Neural cell (in vitro differentiated cells): ENCODE results near the gene ZNF334.

Experiments used
- EZH2 ChIP-seq: fragments of 200-600, 300-800 bp; shearing (Covaris generic), sonication (generic); IDR thresholded peaks from 2 replicates; pipeline ENCODE4 v1.6.1; 2014; ENCODE audit warnings: antibody characterized with exemption, low read length, borderline replicate concordance, mild to moderate bottlenecking; ENCODE audit not compliant: insufficient read depth, poor library complexity, severe bottlenecking
- TF ChIP-seq, protein P1 (sequence below): fragments of 450-650 bp; IDR thresholded peaks from 2 replicates; pipeline ENCODE4 v1.5.1; 2014; ENCODE audit warnings: antibody characterized with exemption, mild to moderate bottlenecking, moderate library complexity; ENCODE audit not compliant: poor library complexity, severe bottlenecking
- TF ChIP-seq, protein P2 (sequence below): IDR thresholded peaks from 2 replicates; pipeline ENCODE4 v1.6.1; 2012; ENCODE audit warnings: borderline replicate concordance

GRCh38 chr20:46456255-46457028 is 56.9 kb downstream of the ZNF334 start:
- TF ChIP-seq, protein P1, sequence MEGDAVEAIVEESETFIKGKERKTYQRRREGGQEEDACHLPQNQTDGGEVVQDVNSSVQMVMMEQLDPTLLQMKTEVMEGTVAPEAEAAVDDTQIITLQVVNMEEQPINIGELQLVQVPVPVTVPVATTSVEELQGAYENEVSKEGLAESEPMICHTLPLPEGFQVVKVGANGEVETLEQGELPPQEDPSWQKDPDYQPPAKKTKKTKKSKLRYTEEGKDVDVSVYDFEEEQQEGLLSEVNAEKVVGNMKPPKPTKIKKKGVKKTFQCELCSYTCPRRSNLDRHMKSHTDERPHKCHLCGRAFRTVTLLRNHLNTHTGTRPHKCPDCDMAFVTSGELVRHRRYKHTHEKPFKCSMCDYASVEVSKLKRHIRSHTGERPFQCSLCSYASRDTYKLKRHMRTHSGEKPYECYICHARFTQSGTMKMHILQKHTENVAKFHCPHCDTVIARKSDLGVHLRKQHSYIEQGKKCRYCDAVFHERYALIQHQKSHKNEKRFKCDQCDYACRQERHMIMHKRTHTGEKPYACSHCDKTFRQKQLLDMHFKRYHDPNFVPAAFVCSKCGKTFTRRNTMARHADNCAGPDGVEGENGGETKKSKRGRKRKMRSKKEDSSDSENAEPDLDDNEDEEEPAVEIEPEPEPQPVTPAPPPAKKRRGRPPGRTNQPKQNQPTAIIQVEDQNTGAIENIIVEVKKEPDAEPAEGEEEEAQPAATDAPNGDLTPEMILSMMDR: no peak
- no peak for TF ChIP-seq EZH2
- TF ChIP-seq, protein P2, sequence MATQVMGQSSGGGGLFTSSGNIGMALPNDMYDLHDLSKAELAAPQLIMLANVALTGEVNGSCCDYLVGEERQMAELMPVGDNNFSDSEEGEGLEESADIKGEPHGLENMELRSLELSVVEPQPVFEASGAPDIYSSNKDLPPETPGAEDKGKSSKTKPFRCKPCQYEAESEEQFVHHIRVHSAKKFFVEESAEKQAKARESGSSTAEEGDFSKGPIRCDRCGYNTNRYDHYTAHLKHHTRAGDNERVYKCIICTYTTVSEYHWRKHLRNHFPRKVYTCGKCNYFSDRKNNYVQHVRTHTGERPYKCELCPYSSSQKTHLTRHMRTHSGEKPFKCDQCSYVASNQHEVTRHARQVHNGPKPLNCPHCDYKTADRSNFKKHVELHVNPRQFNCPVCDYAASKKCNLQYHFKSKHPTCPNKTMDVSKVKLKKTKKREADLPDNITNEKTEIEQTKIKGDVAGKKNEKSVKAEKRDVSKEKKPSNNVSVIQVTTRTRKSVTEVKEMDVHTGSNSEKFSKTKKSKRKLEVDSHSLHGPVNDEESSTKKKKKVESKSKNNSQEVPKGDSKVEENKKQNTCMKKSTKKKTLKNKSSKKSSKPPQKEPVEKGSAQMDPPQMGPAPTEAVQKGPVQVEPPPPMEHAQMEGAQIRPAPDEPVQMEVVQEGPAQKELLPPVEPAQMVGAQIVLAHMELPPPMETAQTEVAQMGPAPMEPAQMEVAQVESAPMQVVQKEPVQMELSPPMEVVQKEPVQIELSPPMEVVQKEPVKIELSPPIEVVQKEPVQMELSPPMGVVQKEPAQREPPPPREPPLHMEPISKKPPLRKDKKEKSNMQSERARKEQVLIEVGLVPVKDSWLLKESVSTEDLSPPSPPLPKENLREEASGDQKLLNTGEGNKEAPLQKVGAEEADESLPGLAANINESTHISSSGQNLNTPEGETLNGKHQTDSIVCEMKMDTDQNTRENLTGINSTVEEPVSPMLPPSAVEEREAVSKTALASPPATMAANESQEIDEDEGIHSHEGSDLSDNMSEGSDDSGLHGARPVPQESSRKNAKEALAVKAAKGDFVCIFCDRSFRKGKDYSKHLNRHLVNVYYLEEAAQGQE: no peak
